Parathyroid adenoma (tissue), 2 donors: ENCODE results near the gene DPF3.

Experiments used
- H2AFZ ChIP-seq: fragments of 300-600 bp; sonication (generic); one replicate; pipeline ENCODE4 v1.7.0; 2017; ENCODE audit warnings: antibody characterized with exemption, mild to moderate bottlenecking
- H3K27ac ChIP-seq: fragments of 300-600 bp; sonication (generic); one replicate; pipeline ENCODE4 v1.7.0; 2017
- H3K27me3 ChIP-seq: fragments of 300-600 bp; sonication (generic); one replicate; pipeline ENCODE4 v1.7.0; 2017; ENCODE audit warnings: low read length; ENCODE audit not compliant: control insufficient read depth, insufficient read depth
- H3K36me3 ChIP-seq: fragments of 300-600 bp; sonication (generic); one replicate; pipeline ENCODE4 v1.7.0; 2017; ENCODE audit warnings: low read length; ENCODE audit not compliant: control insufficient read depth, insufficient read depth
- H3K4me1 ChIP-seq: fragments of 300-600 bp; sonication (generic); one replicate; pipeline ENCODE4 v1.7.0; 2017; ENCODE audit warnings: control low read depth
- H3K4me2 ChIP-seq: fragments of 300-600 bp; sonication (generic); one replicate; pipeline ENCODE4 v1.7.0; 2017; ENCODE audit warnings: low read length
- H3K4me3 ChIP-seq: fragments of 300-600 bp; sonication (generic); one replicate; pipeline ENCODE4 v1.7.0; 2017; ENCODE audit warnings: low read depth, low read length
- H3K79me2 ChIP-seq: fragments of 300-600 bp; sonication (generic); one replicate; pipeline ENCODE4 v1.7.0; 2017; ENCODE audit warnings: control low read depth
- H3K9ac ChIP-seq: fragments of 300-600 bp; sonication (generic); one replicate; pipeline ENCODE4 v1.7.0; 2017; ENCODE audit warnings: mild to moderate bottlenecking
- H3K9me3 ChIP-seq: fragments of 300-600 bp; sonication (generic); one replicate; pipeline ENCODE4 v1.7.0; 2017; ENCODE audit warnings: low read length; ENCODE audit not compliant: control insufficient read depth
- CTCF ChIP-seq: fragments of 300-600 bp; sonication (generic); IDR thresholded peaks from one replicate; pipeline ENCODE4 v1.7.0; 2017; ENCODE audit warnings: antibody characterized with exemption, mild to moderate bottlenecking
- donor health status: primary hyperparathyroidism.

DPF3 gene

DNA sequence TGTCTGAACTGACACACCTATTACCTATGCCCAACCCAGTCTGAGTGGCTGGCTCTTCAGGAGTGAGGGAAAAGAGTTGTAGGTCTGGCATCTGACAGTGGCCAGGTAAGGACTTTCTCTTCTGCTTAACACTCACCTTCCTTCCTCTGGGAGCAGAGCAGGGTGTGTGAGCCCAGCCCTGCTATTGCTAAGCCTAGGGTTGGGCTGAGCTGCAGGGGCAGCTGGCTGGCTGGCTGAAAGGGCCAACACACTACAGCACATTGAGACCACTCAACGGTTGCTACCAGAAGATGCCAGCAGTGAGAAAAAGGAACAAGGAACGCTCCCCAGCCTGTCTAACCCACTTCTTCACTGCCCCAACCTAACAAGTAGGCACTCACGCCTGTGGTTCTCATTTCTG lies 201.2 kb downstream of the DPF3 start:
- H3K4me3 ChIP-seq, result no peak overlapping the region
- H3K4me1 ChIP-seq, result peaks cover 30% of the 10 kb centered on the region
- TF ChIP-seq CTCF, result no peak
- H3K27ac ChIP-seq, result peak overlapping the region; percentile 48
- H2AFZ ChIP-seq, result peak overlapping the region; percentile 8
- H3K36me3 ChIP-seq, result no peaks in the 10 kb centered on the region
- no peaks in the 10 kb centered on the region for H3K27me3 ChIP-seq
- no peak overlapping the region for H3K9ac ChIP-seq
- H3K79me2 ChIP-seq, result no peaks in the 10 kb centered on the region
- peak overlapping the region; percentile 23 for H3K4me2 ChIP-seq
- H3K9me3 ChIP-seq, result no peaks in the 10 kb centered on the region

DNA sequence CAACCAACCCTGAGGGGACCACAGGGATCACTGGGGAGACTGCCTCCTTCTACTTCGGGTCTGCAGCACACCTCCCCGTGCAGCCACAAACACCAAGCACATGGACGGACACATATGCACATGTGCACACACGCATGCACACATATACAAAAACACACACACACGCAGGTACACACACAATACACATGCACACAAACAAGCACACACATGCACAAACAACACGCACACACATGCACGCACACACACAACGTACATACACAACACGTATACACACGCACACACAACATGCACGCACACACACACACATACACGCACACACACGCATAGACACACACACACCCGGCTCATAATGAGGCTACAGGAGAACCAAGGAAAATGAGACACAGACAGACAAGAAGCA lies 203.6 kb downstream of the DPF3 start:
- no peaks in the 10 kb centered on the region for H3K27me3 ChIP-seq
- peak overlapping the region; percentile 55 for H3K4me2 ChIP-seq
- H3K4me3 ChIP-seq, result no peak overlapping the region
- H3K27ac ChIP-seq, result no peak overlapping the region
- H3K4me1 ChIP-seq, result peaks cover 30% of the 10 kb centered on the region
- H3K9ac ChIP-seq, result no peak overlapping the region
- H3K36me3 ChIP-seq, result no peaks in the 10 kb centered on the region
- no peaks in the 10 kb centered on the region for H3K79me2 ChIP-seq
- TF ChIP-seq CTCF, result no peak
- H3K9me3 ChIP-seq, result no peaks in the 10 kb centered on the region
- H2AFZ ChIP-seq, result peak overlapping the region; percentile 76

- no peak overlapping the region for H2AFZ ChIP-seq
- TF ChIP-seq CTCF, result no peak
- H3K9ac ChIP-seq, result no peak overlapping the region
- no peak overlapping the region for H3K4me2 ChIP-seq
- H3K27me3 ChIP-seq, result no peaks in the 10 kb centered on the region
- H3K36me3 ChIP-seq, result no peaks in the 10 kb centered on the region
- no peaks in the 10 kb centered on the region for H3K79me2 ChIP-seq
- no peak overlapping the region for H3K27ac ChIP-seq
- H3K4me3 ChIP-seq, result no peak overlapping the region
- H3K4me1 ChIP-seq, result peaks cover 30% of the 10 kb centered on the region
- H3K9me3 ChIP-seq, result no peaks in the 10 kb centered on the region
Measured at GRCh38 chr14:72688990-72689671, 204.8 kb downstream of the DPF3 start.

GRCh38 chr14:72686832-72687231 lies 207.1 kb downstream of the DPF3 start:
- no peaks in the 10 kb centered on the region for H3K36me3 ChIP-seq
- H3K27me3 ChIP-seq, result no peaks in the 10 kb centered on the region

More at GRCh38 chr14:72686832-72687231, 207.1 kb downstream of the DPF3 start:
- Histone ChIP-seq H3K9me3 (no peaks in the 10 kb centered on the region), H3K79me2 (no peaks in the 10 kb centered on the region), H3K4me1 (peaks cover 26% of the 10 kb centered on the region), H3K4me2 (no peak overlapping the region), H3K9ac (no peak overlapping the region), H3K4me3 (no peak overlapping the region), H3K27ac (no peak overlapping the region), H2AFZ (no peak overlapping the region)
- no peak for TF ChIP-seq CTCF
